Liver (tissue), 3 donors: ENCODE data around the gene DEDD.

Experiments
- ATF3 ChIP-seq: IDR thresholded peaks from 2 replicates; pipeline ENCODE4 v1.6.1; 2016; ENCODE audit warnings: antibody characterized with exemption
- CTCF ChIP-seq: fragments of 150-350 bp; IDR thresholded peaks from 2 replicates; pipeline ENCODE4 v1.5.1; 2017; ENCODE audit warnings: improper control_type of control experiment, low read depth, low read length; ENCODE audit not compliant: missing input control
- EGR1 ChIP-seq, 2 donors: IDR thresholded peaks; 2 replicates each; pipeline ENCODE4 v1.6.1; 2016 to 2018; ENCODE audit warnings: antibody characterized with exemption in 2 of 2, low read depth in 2 of 2
- FOXA1 ChIP-seq: IDR thresholded peaks from 2 replicates; pipeline ENCODE4 v1.6.1; 2016; ENCODE audit warnings: antibody characterized with exemption
- GABPA ChIP-seq, 2 donors: IDR thresholded peaks in 1 of 2; conservative IDR thresholded peaks in 1 of 2; 2 replicates each; pipeline ENCODE4 v1.6.1; 2016; ENCODE audit warnings: antibody characterized with exemption in 2 of 2, mild to moderate bottlenecking in 1 of 2, moderate library complexity in 1 of 2
- HNF4A ChIP-seq, 2 donors: conservative IDR thresholded peaks; 2 replicates each; pipeline ENCODE4 v1.6.1; 2016; ENCODE audit warnings: antibody characterized with exemption in 2 of 2, mild to moderate bottlenecking in 2 of 2
- JUND ChIP-seq, 2 donors: IDR thresholded peaks; 2 replicates each; pipeline ENCODE4 v1.6.1; 2016; ENCODE audit warnings: antibody characterized with exemption in 2 of 2
- RAD21 ChIP-seq, 2 donors: IDR thresholded peaks; 2 replicates each; pipeline ENCODE4 v1.6.1; 2016; ENCODE audit warnings: antibody characterized with exemption in 2 of 2, mild to moderate bottlenecking in 2 of 2
- REST ChIP-seq: IDR thresholded peaks from 2 replicates; pipeline ENCODE4 v1.6.1; 2016; ENCODE audit warnings: antibody characterized with exemption, mild to moderate bottlenecking
- TAF1 ChIP-seq: conservative IDR thresholded peaks from 2 replicates; pipeline ENCODE4 v1.6.1; 2016; ENCODE audit warnings: antibody characterized with exemption, mild to moderate bottlenecking
- YY1 ChIP-seq: IDR thresholded peaks from 2 replicates; pipeline ENCODE4 v1.6.1; 2016; ENCODE audit warnings: antibody characterized with exemption, mild to moderate bottlenecking
- donor health status: healthy.
- donor health status: healthy.

- TF ChIP-seq CTCF (peak; percentile 19), JUND (IDR thresholded peaks at IDR 0.05) (no peak), REST (peak; percentile 8), GABPA (IDR thresholded peaks at IDR 0.05 in 1 of 2, conservative IDR thresholded peaks at IDR 0.05 in 1 of 2) (no peak), RAD21 (IDR thresholded peaks at IDR 0.05) (peak; percentile 47 to 55), YY1 (peak; percentile 99), ATF3 (no peak), EGR1 (IDR thresholded peaks at IDR 0.05; ENCODE audit: low read depth in 2 of 2) (peak; percentile 87 to 94), HNF4A (conservative IDR thresholded peaks at IDR 0.05) (peak; percentile 13 to 43), FOXA1 (no peak), TAF1 (no peak)
Observed at GRCh38 chr1:161177112-161177935, 44.9 kb upstream of the DEDD start, which contains the start of gene B4GALT3.
